K562 treated with DMSO at 1 percent for 24 hours (cell line): Measurements from ENCODE around the gene KRTAP3-1. TPM values are rescaled to one million over a fixed set of nuclear protein-coding genes. Genes with fewer than 3 reads are reported as not detected.

Experiments used
- total RNA-seq: library from RNA; unstranded; fragments of 300-600 nt; gene quantifications from 2 replicates; pipeline ENCODE4 v1.2.3, GENCODE V29; 2022; ENCODE audit warnings: low read depth; ENCODE audit not compliant: insufficient read depth

KRTAP3-1 gene
- not detected in 2 replicates for total RNA-seq

DNA sequence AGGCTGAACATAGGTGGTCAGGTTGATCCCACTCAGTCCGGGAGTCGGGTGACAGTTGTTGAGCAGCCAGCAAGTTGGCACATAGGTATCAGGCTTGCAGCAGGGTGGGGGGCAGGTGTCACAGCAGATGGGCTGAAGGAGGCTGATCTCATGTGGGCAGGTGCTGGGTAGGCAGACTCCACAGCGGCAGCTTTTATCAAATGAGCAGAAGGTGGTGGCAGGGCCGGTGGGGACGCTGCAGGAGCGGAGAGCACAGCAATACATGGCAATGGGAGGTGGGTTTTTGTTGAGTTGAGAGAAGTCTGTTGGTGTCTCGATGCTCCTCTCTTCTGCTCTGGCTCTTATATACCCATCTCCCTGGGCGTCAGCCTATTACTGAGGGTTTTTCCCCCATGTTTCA is at the start of gene KRTAP3-1:
Gene KRTAP3-1 (minus strand): TSS at position 318 of the 400 bp plus-strand sequence. CDS start 54 bp downstream, at position 264.

DNA sequence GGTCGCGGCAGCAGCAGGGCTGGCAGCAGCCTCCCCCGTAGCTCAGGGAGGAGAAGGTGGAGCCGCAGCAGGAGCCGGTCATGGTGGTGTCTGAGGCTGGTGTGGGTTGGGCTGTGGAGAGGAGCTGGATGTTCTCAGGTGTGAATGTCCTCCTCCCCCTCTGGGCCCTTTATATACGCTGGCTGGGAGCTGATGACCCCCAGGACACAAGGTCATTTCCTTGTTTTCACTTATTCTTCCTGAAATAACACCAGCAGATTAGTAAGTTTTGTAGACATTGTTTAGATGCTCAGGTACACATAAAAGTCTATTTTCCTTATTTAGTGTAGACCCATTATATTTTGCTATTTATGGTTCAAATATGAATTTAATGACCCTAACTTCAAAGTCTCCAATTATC is 46.2 kb upstream of the KRTAP3-1 start, which contains the start of gene KRTAP2-2:
Gene KRTAP2-2 (minus strand): TSS at position 101 of the 400 bp plus-strand sequence. CDS start 19 bp downstream, at position 82.

DNA sequence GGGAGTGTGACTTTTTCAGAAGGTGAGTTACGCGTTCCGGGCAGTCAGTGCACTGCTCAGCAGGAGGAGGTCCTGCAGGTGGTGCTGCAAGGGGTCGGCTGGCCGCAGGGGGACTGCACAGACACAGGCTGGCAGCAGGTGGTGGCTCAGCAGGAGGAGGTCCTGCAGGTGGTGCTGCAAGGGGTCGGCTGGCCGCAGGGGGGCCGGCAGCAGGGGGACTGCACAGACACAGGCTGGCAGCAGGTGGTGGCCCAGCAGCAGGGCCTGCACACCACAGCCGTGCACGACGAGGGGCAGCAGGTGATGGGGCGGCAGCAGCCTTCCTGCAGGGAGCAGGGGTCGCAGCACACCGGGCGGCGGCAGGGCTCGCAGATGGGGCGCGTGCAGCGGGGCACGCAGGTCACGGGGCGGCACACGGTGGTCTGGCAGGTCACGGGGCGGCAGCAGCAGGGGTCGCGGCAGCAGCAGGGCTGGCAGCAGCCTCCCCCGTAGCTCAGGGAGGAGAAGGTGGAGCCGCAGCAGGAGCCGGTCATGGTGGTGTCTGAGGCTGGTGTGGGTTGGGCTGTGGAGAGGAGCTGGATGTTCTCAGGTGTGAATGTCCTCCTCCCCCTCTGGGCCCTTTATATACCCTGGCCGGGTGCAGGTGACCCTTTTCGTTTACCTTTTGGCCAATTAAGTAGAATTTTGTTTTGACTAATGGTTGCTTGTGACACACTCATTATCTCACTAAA is 38.0 kb upstream of the KRTAP3-1 start, which contains the start of gene KRTAP2-1:
Gene KRTAP2-1 (minus strand): TSS at position 582 of the 731 bp plus-strand sequence. CDS start 49 bp downstream, at position 533.

DNA sequence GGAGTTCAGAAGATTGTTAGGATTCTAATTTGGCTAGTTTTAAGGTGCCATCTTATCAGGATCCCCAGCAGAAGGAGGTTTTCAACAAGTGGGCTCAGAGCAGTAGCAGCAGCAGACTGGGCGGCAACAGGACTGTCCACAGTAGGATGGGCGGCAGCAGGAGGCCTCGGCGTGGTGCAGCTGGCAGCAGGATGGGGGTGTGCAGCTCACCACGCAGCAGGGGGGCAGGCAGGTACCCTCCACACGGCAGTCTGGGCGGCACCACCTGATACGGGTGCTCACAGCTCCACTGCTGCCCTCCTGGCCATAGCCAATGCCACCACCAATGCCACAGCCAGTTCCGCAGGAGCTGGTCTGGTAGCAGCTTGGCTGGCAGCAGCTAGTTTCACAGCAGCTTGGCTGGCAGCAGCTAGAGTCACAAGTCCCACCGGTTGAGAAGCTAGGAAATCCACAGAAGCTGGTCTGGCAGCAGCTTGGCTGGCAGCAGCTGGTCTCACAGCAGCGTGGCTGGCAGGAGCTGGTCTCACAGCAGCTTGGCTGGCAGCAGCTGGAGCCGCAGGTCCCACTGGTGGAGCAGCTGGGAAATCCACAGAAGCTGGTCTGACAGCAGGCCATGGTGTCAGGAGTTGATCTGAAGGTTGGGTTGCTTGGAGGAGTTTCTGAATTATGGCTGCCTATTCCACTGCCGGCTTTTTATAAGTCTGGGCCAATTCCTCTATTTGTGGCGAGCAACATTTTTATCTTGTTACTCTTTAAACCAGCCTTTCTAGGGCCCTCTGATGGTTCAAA is 32.0 kb upstream of the KRTAP3-1 start, which contains the start of gene KRTAP1-1:
Gene KRTAP1-1 (minus strand): TSS at position 668 of the 789 bp plus-strand sequence. CDS start 53 bp downstream, at position 615.

GRCh38 chr17:41034346-41034935 is 25.5 kb upstream of the KRTAP3-1 start, which contains the start of gene KRTAP1-3:
TSS of gene KRTAP1-3 (minus strand) at chr17:41034874. CDS start at chr17:41034821, 53 bp downstream.

DNA sequence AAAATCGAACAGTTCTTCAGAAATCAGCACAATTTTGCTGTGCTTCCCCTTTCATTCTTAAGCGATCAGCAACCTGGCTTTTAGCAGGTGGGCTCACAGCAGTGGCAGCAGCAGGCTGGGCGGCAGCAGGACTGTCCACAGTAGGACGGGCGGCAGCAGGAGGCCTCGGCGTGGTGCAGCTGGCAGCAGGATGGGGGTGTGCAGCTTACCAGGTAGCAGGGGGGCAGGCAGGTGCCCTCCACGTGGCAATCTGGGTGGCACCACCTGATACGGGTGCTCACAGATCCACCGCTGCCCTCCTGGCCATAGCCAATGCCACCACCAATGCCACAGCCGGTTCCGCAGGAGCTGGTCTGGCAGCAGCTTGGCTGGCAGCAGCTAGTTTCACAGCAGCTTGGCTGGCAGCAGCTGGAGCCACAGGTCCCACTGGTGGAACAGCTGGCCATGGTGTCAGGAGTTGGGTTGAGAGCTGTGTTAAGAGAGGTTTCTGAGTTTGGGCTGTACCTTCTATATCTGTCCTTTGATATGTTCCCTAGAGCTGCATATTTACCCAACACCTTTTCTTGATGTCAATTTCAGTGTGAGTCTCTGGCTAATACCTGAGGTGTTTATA is 20.8 kb upstream of the KRTAP3-1 start, which contains the start of gene KRTAP1-4:
Gene KRTAP1-4 (minus strand): TSS at position 563 of the 613 bp plus-strand sequence. CDS start 117 bp downstream, at position 446.

DNA sequence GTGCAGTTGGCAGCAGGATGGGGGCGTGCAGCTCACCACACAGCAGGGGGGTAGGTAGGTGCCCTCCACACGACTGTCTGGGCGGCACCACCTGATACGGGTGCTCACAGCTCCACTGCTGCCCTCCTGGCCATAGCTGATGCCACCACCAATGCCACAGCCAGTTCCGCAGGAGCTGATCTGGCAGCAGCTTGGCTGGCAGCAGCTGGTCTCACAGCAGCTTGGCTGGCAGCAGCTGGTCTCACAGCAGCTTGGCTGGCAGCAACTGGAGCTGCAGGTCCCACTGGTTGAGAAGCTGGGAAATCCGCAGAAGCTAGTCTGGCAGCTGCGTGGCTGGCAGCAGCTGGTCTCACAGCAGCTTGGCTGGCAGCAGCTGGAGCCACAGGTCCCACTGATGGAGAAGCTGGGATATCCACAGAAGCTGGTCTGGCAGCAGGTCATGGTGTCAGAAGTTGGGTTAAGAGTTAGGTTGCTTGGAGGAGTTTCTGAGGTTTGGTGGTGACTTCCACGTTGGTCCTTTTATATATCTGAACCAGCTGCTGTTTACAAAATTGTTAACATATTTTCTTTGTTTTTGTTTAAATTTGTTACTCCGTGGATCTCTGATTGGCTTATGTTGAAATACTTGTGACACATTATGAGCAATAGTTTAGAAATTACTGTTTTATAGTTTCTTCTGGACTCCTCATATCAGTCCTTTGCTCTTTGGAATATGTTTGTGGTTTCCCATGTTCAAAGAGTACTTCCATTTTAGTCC is 18.0 kb upstream of the KRTAP3-1 start, which contains the start of gene KRTAP1-5:
Gene KRTAP1-5 (minus strand): TSS at position 494 of the 757 bp plus-strand sequence. CDS start 53 bp downstream, at position 441.

GRCh38 chr17:40999563-40999962 is 9.4 kb downstream of the KRTAP3-1 start, which contains the start of gene KRTAP3-2:
TSS of gene KRTAP3-2 (minus strand) at chr17:40999906. CDS start at chr17:40999853, 53 bp downstream.

DNA sequence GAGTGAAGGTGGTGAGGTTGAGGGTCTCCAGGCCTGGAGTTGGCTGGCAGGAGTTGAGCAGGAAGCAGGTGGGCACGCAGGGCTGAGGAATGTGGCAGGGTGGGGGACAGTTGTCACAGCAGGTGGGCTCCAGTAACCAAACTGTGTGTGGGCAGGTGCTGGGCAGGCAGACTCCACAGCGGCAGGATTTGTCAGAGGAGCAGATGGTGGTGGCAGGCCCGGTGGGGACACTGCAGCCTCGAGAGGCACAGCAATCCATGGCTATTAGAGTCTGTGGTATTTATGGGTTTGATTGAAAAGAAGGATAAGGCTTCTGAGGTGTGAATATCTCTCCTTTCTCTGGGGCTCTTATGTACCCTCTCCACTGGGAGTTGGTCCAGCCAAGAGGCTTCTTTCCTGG is 15.1 kb downstream of the KRTAP3-1 start, which contains the start of gene KRTAP3-3:
Gene KRTAP3-3 (minus strand): TSS at position 326 of the 400 bp plus-strand sequence. CDS start 67 bp downstream, at position 259.

GRCh38 chr17:40984226-40984625 is 24.7 kb downstream of the KRTAP3-1 start, which contains the start of gene KRT40:
TSS of gene KRT40 (minus strand) at chr17:40984326. CDS start at chr17:40984273, 53 bp downstream.

DNA sequence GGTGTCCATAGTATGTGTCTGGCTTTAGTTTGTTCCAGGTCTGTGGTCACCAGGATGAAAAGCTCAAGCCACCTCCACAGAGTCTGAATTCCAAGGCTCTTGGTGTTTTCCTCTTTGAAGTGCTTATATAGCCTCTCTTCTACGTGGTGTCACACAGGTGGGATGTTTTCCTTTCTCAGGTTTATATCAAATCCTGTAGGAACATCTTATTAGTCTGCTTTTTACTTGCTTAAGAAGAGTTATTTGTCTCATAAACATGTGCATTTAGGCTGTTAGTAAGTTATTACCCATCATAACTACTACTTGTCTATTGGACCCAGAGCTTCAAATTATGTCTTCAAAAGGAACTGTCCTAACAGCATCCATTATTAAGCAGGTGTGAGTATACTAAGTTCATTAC is 42.1 kb downstream of the KRTAP3-1 start, which contains the start of gene KRT39:
Gene KRT39 (minus strand): TSS at position 101 of the 400 bp plus-strand sequence. CDS start 92 bp downstream, at position 9.

Other genes with a start within 250 kb of the KRTAP3-1 start
- not detected in 2 replicates for gene KRT26, start 236.9 kb downstream of the KRTAP3-1 start, total RNA-seq
- not detected in 2 replicates for gene KRT27, start 226.6 kb downstream of the KRTAP3-1 start, total RNA-seq
- gene KRT28, start 209.2 kb downstream of the KRTAP3-1 start, total RNA-seq: not detected in 2 replicates
- gene KRT10, start 186.5 kb downstream of the KRTAP3-1 start, total RNA-seq: 61.4 and 78.5 TPM in 2 replicates
- 6.3 and 7.9 TPM in 2 replicates for gene KRT12, start 141.9 kb downstream of the KRTAP3-1 start, total RNA-seq
- gene KRT20, start 123.9 kb downstream of the KRTAP3-1 start, total RNA-seq: not detected in 2 replicates
- gene KRT23, start 71.5 kb downstream of the KRTAP3-1 start, total RNA-seq: not detected in 2 replicates
- gene KRT39, start 42.2 kb downstream of the KRTAP3-1 start, total RNA-seq: not detected in 2 replicates
- not detected in 2 replicates for gene KRT40, start 24.8 kb downstream of the KRTAP3-1 start, total RNA-seq
- gene KRTAP3-3, start 15.0 kb downstream of the KRTAP3-1 start, total RNA-seq: not detected in 2 replicates
- not detected in 2 replicates for gene KRTAP3-2, start 9.2 kb downstream of the KRTAP3-1 start, total RNA-seq
- gene KRTAP1-5, start 18.1 kb upstream of the KRTAP3-1 start, total RNA-seq: not detected in 2 replicates
- not detected in 2 replicates for gene KRTAP1-4, start 21.1 kb upstream of the KRTAP3-1 start, total RNA-seq
- gene KRTAP1-3, start 25.7 kb upstream of the KRTAP3-1 start, total RNA-seq: not detected in 2 replicates
- gene KRTAP1-1, start 32.3 kb upstream of the KRTAP3-1 start, total RNA-seq: not detected in 2 replicates
- not detected in 2 replicates for gene KRTAP2-1, start 38.2 kb upstream of the KRTAP3-1 start, total RNA-seq
- gene KRTAP2-2, start 46.1 kb upstream of the KRTAP3-1 start, total RNA-seq: not detected in 2 replicates
- not detected in 2 replicates for gene KRTAP2-3, start 51.0 kb upstream of the KRTAP3-1 start, total RNA-seq
- gene KRTAP2-4, start 56.8 kb upstream of the KRTAP3-1 start, total RNA-seq: not detected in 2 replicates
- gene KRTAP4-7, start 75.0 kb upstream of the KRTAP3-1 start, total RNA-seq: not detected in 2 replicates
- not detected in 2 replicates for gene KRTAP4-8, start 89.0 kb upstream of the KRTAP3-1 start, total RNA-seq
- gene KRTAP4-16, start 93.1 kb upstream of the KRTAP3-1 start, total RNA-seq: not detected in 2 replicates
- not detected in 2 replicates for gene KRTAP4-9, start 96.3 kb upstream of the KRTAP3-1 start, total RNA-seq
- gene KRTAP4-11, start 109.2 kb upstream of the KRTAP3-1 start, total RNA-seq: not detected in 2 replicates
- gene KRTAP4-12, start 115.1 kb upstream of the KRTAP3-1 start, total RNA-seq: not detected in 2 replicates
- not detected in 2 replicates for gene KRTAP4-6, start 131.4 kb upstream of the KRTAP3-1 start, total RNA-seq
- gene KRTAP4-5, start 140.7 kb upstream of the KRTAP3-1 start, total RNA-seq: not detected in 2 replicates
- not detected in 2 replicates for gene KRTAP4-4, start 151.6 kb upstream of the KRTAP3-1 start, total RNA-seq
- gene KRTAP4-3, start 159.1 kb upstream of the KRTAP3-1 start, total RNA-seq: not detected in 2 replicates
- not detected in 2 replicates for gene KRTAP4-2, start 169.1 kb upstream of the KRTAP3-1 start, total RNA-seq
- gene KRTAP4-1, start 175.8 kb upstream of the KRTAP3-1 start, total RNA-seq: not detected in 2 replicates
- not detected in 2 replicates for gene KRTAP9-1, start 180.8 kb upstream of the KRTAP3-1 start, total RNA-seq
- not detected in 2 replicates for gene KRTAP9-2, start 217.5 kb upstream of the KRTAP3-1 start, total RNA-seq
- gene KRTAP9-3, start 223.3 kb upstream of the KRTAP3-1 start, total RNA-seq: not detected in 2 replicates
- not detected in 2 replicates for gene KRTAP9-8, start 228.9 kb upstream of the KRTAP3-1 start, total RNA-seq
- not detected in 2 replicates for gene KRTAP9-4, start 240.6 kb upstream of the KRTAP3-1 start, total RNA-seq
- not detected in 2 replicates for gene KRTAP9-9, start 246.3 kb upstream of the KRTAP3-1 start, total RNA-seq